Gastroesophageal sphincter (tissue), 3 donors: ENCODE data around the gene SMCO2.

Source experiments
- CTCF ChIP-seq, 4 experiments: fragments of 200-600 bp in 2 of 4; fragments of 450-650 bp in 2 of 4; sonication (generic) in 1 of 4; IDR thresholded peaks; one replicate each; pipeline ENCODE4 v1.5.1; 2017 to 2019; ENCODE audit warnings: antibody characterized with exemption in 4 of 4, mild to moderate bottlenecking in 2 of 4, moderate library complexity in 2 of 4
- POLR2A ChIP-seq, 2 donors: fragments of 450-650 bp; IDR thresholded peaks; one replicate each; pipeline ENCODE4 v1.6.1; 2017; ENCODE audit warnings: antibody characterized with exemption in 2 of 2, mild to moderate bottlenecking in 2 of 2, moderate library complexity in 1 of 2
- POLR2AphosphoS5 ChIP-seq: sonication (generic); formaldehyde crosslinking; IDR thresholded peaks from one replicate; pipeline ENCODE4 v1.6.1; 2017; ENCODE audit warnings: antibody characterized with exemption

DNA sequence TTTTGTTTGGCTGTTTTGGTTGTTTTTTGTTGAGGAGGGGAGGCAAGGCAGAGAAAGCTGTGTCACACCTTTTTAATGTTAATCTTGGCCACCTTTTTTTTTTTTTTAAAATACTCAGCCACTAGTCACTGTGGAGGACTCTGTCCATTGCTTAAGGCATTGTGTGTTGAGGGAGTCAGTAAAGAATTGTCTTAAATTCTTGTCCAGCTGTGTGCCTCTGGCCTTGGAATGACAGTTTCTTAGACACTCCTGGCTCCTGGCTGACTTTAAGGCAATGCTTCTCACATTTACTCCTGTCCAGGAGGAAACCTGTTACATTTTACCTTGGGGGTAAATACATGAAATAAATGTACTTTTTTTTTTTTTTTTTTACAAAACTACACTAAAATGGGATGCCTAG lies 18.1 kb upstream of the SMCO2 start:
- TF ChIP-seq CTCF (IDR thresholded peaks at IDR 0.05) (no peak), POLR2A (IDR thresholded peaks at IDR 0.05) (no peak), POLR2AphosphoS5 (no peak)
